Thyroid gland (tissue), 4 donors: Measurements from ENCODE around the gene SLC22A4.

ENCODE experiments used
- CTCF ChIP-seq, 6 experiments: fragments of 200-600 bp in 3 of 6; fragments of 450-650 bp in 3 of 6; sonication (generic) in 3 of 6; IDR thresholded peaks; one replicate each; pipeline ENCODE4 v1.5.1; 2016 to 2019; ENCODE audit warnings: antibody characterized with exemption in 6 of 6, mild to moderate bottlenecking in 2 of 6, inconsistent platforms in 1 of 6, moderate library complexity in 1 of 6
- POLR2A ChIP-seq, 2 donors: fragments of 450-650 bp; IDR thresholded peaks; one replicate each; pipeline ENCODE4 v1.6.1; 2017; ENCODE audit warnings: antibody characterized with exemption in 2 of 2, mild to moderate bottlenecking in 2 of 2, moderate library complexity in 1 of 2

DNA sequence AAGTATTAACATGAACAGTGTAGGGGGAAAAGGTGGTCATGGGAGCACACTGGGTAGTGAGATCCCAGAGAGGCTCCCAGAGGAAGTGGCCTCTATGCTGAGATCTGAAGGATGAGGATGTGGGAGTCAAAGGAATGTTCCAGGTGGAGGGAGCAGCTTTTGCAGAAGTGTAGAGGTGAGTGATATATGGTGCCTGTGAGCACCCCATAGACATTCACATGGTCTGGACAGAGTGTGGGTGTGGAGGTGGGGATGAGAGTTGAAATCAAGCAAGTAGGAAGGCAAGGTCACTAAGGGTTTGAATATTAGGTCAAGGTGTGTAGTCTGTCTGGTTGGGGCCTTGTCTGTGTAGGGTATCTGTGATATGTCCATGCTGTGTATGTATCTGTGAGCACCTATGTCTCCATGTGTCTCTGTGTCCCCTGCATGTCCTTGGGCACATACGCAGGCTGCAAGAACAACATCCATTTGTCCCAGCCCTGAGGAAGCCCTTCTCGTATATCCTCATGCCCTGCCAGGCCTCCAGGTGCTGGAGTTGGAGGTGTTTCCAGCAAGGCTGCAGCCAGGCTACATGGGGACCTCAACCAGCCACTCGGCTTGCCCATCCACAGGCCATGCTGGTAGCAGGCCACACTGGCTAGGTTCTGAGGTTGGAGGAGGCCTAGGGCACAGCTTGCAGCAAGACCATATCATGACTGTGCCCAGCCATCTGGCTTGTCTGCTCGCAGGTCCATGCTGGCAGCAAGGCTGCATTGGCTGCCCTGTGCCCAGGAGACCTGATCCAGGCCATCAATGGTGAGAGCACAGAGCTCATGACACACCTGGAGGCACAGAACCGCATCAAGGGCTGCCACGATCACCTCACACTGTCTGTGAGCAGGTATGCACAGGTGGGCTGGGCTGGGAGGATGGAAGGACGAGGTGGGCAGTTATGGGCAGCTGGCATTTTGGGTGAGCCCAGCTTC is 32.0 kb upstream of the SLC22A4 start:
- TF ChIP-seq POLR2A (IDR thresholded peaks at IDR 0.05) (no peak), CTCF (IDR thresholded peaks at IDR 0.05) (no peak)
